K562 (cell line): ENCODE measurements around the gene LIPE. TPM values are rescaled to one million over a fixed set of nuclear protein-coding genes. Genes with fewer than 3 reads are reported as not detected.
A peak's percentile ranks its signal among the peaks of the same experiment; 100 is the strongest.

Experiments used
- ATAC-seq: fragments of 200-7000 bp; cut with Tn5 transposase; 3 replicates; pipeline ENCODE4 v1.9.1; 2020; ENCODE audit warnings: moderate library complexity
- BruUV-seq: library from RNA; stranded (reverse); fragments of 400-500 nt; replicated peaks from 2 replicates; lab custom pipeline; 2021; lab: Mats Ljungman, UMichigan
- CTCF ChIA-PET: fragments of 300-600 bp; formaldehyde crosslinking; extraction: SDS; loops from one replicate; lab custom pipeline; 2021; ENCODE audit warnings: low intra/inter-chr PET ratio; lab: Yijun Ruan, JAX
- POLR2A ChIA-PET: fragments of 300-600, 350-650 bp; sonication (Branson Sonifier 250); formaldehyde crosslinking; extraction: SDS; loops from one replicate; lab custom pipeline; 2021; ENCODE audit warnings: antibody characterized with exemption, inconsistent platforms; lab: Yijun Ruan, JAX
- DNase-seq, 4 experiments: peaks; one replicate each; pipeline versions ENCODE4 v3.0.0 to v3.0.0-alpha.2; 2011 to 2018; ENCODE audit warnings: low spot score in 3 of 4, mixed read lengths in 3 of 4; ENCODE audit errors: extremely low read depth in 1 of 4
- FAIRE-seq: peaks from 2 replicates; lab custom pipeline; 2011; peaks lifted over from hg19 to GRCh38; lab: Jason Lieb, UNC
- H2AFZ ChIP-seq: 2 replicates; pipeline ENCODE4 v1.6.0; 2011; ENCODE audit warnings: low read depth, low read length, control low read depth, inconsistent platforms
- H3K27ac ChIP-seq: fragments of 200-600 bp; 3 replicates; pipeline ENCODE4 v1.8.0; 2011; ENCODE audit warnings: low read depth, mild to moderate bottlenecking, control low read depth, inconsistent platforms, low read length, moderate library complexity, mixed read lengths; ENCODE audit errors: extremely low read depth
- H3K27me3 ChIP-seq, 2 experiments: fragments of 300-600 bp in 1 of 2; 2 replicates in 1 of 2; 3 replicates in 1 of 2; pipeline versions ENCODE4 v1.6.0 to v1.8.0; 2011; ENCODE audit warnings: inconsistent platforms in 2 of 2, low read length in 2 of 2, mild to moderate bottlenecking in 1 of 2, mixed read lengths in 1 of 2, moderate library complexity in 1 of 2; ENCODE audit not compliant: control insufficient read depth in 2 of 2, insufficient read depth in 2 of 2
- H3K36me3 ChIP-seq: fragments of 300-600 bp; 3 replicates; pipeline ENCODE4 v1.8.0; 2011; ENCODE audit warnings: mild to moderate bottlenecking, low read length, inconsistent platforms; ENCODE audit not compliant: control insufficient read depth, insufficient read depth
- H3K4me1 ChIP-seq, 2 experiments: fragments of 200-600 bp in 1 of 2; replicated peaks in 1 of 2; 2 replicates in 1 of 2; 3 replicates in 1 of 2; pipeline versions ENCODE4 v1.5.1 to v1.8.0; 2011; ENCODE audit warnings: inconsistent platforms in 2 of 2, low read length in 2 of 2, mild to moderate bottlenecking in 1 of 2, mixed read lengths in 1 of 2, moderate library complexity in 1 of 2; ENCODE audit not compliant: control insufficient read depth in 2 of 2, insufficient read depth in 2 of 2
- H3K4me2 ChIP-seq: 2 replicates; pipeline ENCODE4 v1.6.1; 2011; ENCODE audit warnings: low read length, control low read depth, inconsistent platforms, mixed read lengths; ENCODE audit not compliant: insufficient read depth
- H3K4me3 ChIP-seq: fragments of 200-600 bp; sonication (generic), shearing (Covaris generic); 2 replicates; pipeline ENCODE4 v1.5.1; 2016; ENCODE audit warnings: control low read depth, inconsistent platforms
- H3K79me2 ChIP-seq: fragments of 200-600 bp; 3 replicates; pipeline ENCODE4 v1.8.0; 2011; ENCODE audit warnings: low read length, inconsistent platforms; ENCODE audit not compliant: control insufficient read depth, insufficient read depth
- H3K9ac ChIP-seq, 2 experiments: 2 replicates each; pipeline versions ENCODE4 v1.6.0 to v1.6.1; 2011; ENCODE audit warnings: low read depth in 2 of 2, low read length in 2 of 2, control low read depth in 1 of 2, inconsistent platforms in 1 of 2, mild to moderate bottlenecking in 1 of 2, mixed read lengths in 1 of 2; ENCODE audit not compliant: insufficient read depth in 1 of 2
- H3K9me1 ChIP-seq: one replicate; pipeline ENCODE4 v1.6.0; 2011; ENCODE audit warnings: inconsistent platforms, mild to moderate bottlenecking, low read length, moderate library complexity; ENCODE audit not compliant: control insufficient read depth, insufficient read depth
- H3K9me3 ChIP-seq: replicated peaks from 2 replicates; pipeline ENCODE4 v1.5.1; 2011; ENCODE audit warnings: low read depth, low read length, inconsistent platforms; ENCODE audit not compliant: control insufficient read depth, insufficient read depth
- H4K20me1 ChIP-seq: replicated peaks from 2 replicates; pipeline ENCODE4 v1.6.1; 2011; ENCODE audit warnings: low read length, inconsistent platforms, mixed read lengths; ENCODE audit not compliant: control insufficient read depth, insufficient read depth
- CREBBP ChIP-seq: IDR thresholded peaks from one replicate; pipeline ENCODE4 v1.6.1; 2012; ENCODE audit warnings: low read depth, mild to moderate bottlenecking, control low read depth, inconsistent platforms, low read length
- MTA1 ChIP-seq: fragments of 450-650 bp; IDR thresholded peaks from 2 replicates; pipeline ENCODE4 v1.6.1; 2017; ENCODE audit warnings: borderline replicate concordance
- SOX6 ChIP-seq: fragments of 450-650 bp; IDR thresholded peaks from 2 replicates; pipeline ENCODE4 v1.6.1; 2014; ENCODE audit warnings: mild to moderate bottlenecking
- STAT5A ChIP-seq: IDR thresholded peaks from 2 replicates; pipeline ENCODE4 v1.6.1; 2012; ENCODE audit warnings: low read length, inconsistent platforms, borderline replicate concordance
- ZC3H4 ChIP-seq: sonication (generic); formaldehyde crosslinking; IDR thresholded peaks from 2 replicates; pipeline ENCODE4 v1.9.0; 2021; ENCODE audit warnings: missing genetic modification reagents, borderline replicate concordance
- ZFP1 ChIP-seq: fragments of 450-650 bp; formaldehyde crosslinking; IDR thresholded peaks from 2 replicates; pipeline ENCODE4 v1.4.0; 2020; ENCODE audit warnings: mild to moderate bottlenecking, mixed read lengths
- ZNF143 ChIP-seq: sonication (generic); formaldehyde crosslinking; IDR thresholded peaks from 2 replicates; pipeline ENCODE4 v1.9.0; 2022; ENCODE audit warnings: mild to moderate bottlenecking, missing genetic modification reagents
- ZNF282 ChIP-seq: sonication (generic); formaldehyde crosslinking; IDR thresholded peaks from 2 replicates; pipeline ENCODE4 v1.8.1; 2023; ENCODE audit warnings: missing genetic modification reagents
- ZNF561 ChIP-seq: fragments of 450-650 bp; formaldehyde crosslinking; conservative IDR thresholded peaks from 2 replicates; pipeline ENCODE4 v1.4.0; 2020; ENCODE audit warnings: mild to moderate bottlenecking, moderate library complexity
- WGBS: fragments of 100-300 bp; shearing (Covaris generic); methylation state at CpG from one replicate; pipeline ENCODE4 v1.1.6; 2016; ENCODE audit warnings: low coverage, mixed read lengths; ENCODE audit not compliant: insufficient coverage; ENCODE audit errors: missing lambda C conversion rate; 5-methylcytosine and 5-hydroxymethylcytosine counted together
- in situ Hi-C: fragments of 300-500 bp; cut with MboI; formaldehyde crosslinking; loops from 4 replicates; pipeline ENCODE4 v1.15.0; 2018; ENCODE audit warnings: inconsistent platforms, mixed read lengths
- intact Hi-C: fragments of 100-400 bp; cut with micrococcal nuclease; formaldehyde crosslinking; loops from 2 replicates; pipeline ENCODE4 v1.14.2; 2022
- polyA plus RNA-seq, 8 experiments: library from polyadenylated mRNA; depleted of rRNA in 4 of 8; stranded (reverse) in 5 of 8; unstranded in 3 of 8; fragments of >200 nt; fragmentation: Nextera tagmentation in 2 of 8; fragmentation: Illumina TruSeq in 1 of 8; extraction: Ambion mirVana in 2 of 8; extraction: Trizol in 1 of 8; gene quantifications; 2 replicates each; pipeline versions ENCODE4 v1.2.1 to v1.2.3, GENCODE V29; 2011 to 2014; ENCODE audit warnings: inconsistent platforms in 1 of 8, missing spikeins in 1 of 8
- total RNA-seq, 7 experiments: library from RNA; depleted of rRNA in 6 of 7; stranded (reverse); fragments of >200 nt in 6 of 7; fragmentation: Illumina TruSeq in 2 of 7; extraction: Trizol in 2 of 7; gene quantifications; 2 replicates each; pipeline versions ENCODE4 v1.2.1 to v1.2.3, GENCODE V29; 2011 to 2021; ENCODE audit warnings: low replicate concordance in 1 of 7
- TF ChIP-seq, protein P1 (sequence below): fragments of 200-600 bp; sonication (generic); IDR thresholded peaks from one replicate; pipeline ENCODE4 v1.6.1; 2012; ENCODE audit warnings: mild to moderate bottlenecking, low read depth, low read length, inconsistent platforms
- TF ChIP-seq, protein P2 (sequence below): fragments of 450-650 bp; formaldehyde crosslinking; IDR thresholded peaks from 2 replicates; pipeline ENCODE4 v1.4.0; 2020; ENCODE audit warnings: mild to moderate bottlenecking, moderate library complexity

The LIPE gene
- total and polyA plus RNA-seq, 9 of the 15 experiments (the other 6 are each of a cell fraction or from before 2014, with no cell fraction given) = 0.22 TPM; not detected in 8

DNA sequence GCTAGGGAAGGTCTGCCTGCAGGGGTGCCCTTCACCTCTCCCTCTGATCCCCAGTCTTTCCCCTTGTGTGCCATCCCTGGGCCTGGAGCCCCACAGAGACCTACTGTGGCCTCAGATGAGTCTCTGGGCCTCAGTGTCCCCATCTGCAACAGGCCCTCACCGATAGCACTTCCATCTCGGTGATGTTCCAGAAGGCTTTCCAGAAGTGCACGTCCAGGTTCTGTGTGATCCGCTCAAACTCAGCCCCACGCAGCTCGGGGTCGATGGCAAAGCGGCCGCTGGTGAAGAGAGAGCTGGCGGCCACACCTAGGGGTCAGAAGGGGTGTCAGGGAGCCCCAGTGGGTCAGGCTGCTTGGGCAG, 19.4 kb downstream of the LIPE start:
- Histone ChIP-seq H4K20me1 (peaks cover 34% of the 10 kb centered on the region), H3K9me1 (no peaks in the 10 kb centered on the region), H3K4me1 (peaks cover 0 to 43% of the 10 kb centered on the region in 2 experiments; a peak in 2 of 5 replicates), H3K27ac (no peak overlapping the region), H3K36me3 (no peaks in the 10 kb centered on the region), H3K9ac (peak overlapping the region in 1 of 2 experiments; percentile 19; a peak in 1 of 4 replicates), H3K4me2 (no peak overlapping the region), H3K9me3 (no peaks in the 10 kb centered on the region), H3K4me3 (no peak overlapping the region), H2AFZ (no peak overlapping the region), H3K79me2 (no peaks in the 10 kb centered on the region), H3K27me3 (peaks cover 0 to 7% of the 10 kb centered on the region in 2 experiments; a peak in 3 of 5 replicates)
- ATAC-seq = no peak
- FAIRE-seq = no peak
- in situ Hi-C loops (no loop called here), intact Hi-C loops (no loop called here)
- DNase-seq = no peak
- CTCF ChIA-PET = no interaction called here
- POLR2A ChIA-PET = interaction anchor here (1.3 kb wide), 1 partner anchor 11 kb away, joined by 13 read pairs; no protein-coding TSS in a partner anchor
- no TSS peak for BruUV-seq
- 37% methylated on average over 8 of the region's 10 CpGs for WGBS
- TF ChIP-seq ZNF561 (CRISPR knock-in tag) = no peak
- TF ChIP-seq CREBBP = no peak
- TF ChIP-seq, protein P1, sequence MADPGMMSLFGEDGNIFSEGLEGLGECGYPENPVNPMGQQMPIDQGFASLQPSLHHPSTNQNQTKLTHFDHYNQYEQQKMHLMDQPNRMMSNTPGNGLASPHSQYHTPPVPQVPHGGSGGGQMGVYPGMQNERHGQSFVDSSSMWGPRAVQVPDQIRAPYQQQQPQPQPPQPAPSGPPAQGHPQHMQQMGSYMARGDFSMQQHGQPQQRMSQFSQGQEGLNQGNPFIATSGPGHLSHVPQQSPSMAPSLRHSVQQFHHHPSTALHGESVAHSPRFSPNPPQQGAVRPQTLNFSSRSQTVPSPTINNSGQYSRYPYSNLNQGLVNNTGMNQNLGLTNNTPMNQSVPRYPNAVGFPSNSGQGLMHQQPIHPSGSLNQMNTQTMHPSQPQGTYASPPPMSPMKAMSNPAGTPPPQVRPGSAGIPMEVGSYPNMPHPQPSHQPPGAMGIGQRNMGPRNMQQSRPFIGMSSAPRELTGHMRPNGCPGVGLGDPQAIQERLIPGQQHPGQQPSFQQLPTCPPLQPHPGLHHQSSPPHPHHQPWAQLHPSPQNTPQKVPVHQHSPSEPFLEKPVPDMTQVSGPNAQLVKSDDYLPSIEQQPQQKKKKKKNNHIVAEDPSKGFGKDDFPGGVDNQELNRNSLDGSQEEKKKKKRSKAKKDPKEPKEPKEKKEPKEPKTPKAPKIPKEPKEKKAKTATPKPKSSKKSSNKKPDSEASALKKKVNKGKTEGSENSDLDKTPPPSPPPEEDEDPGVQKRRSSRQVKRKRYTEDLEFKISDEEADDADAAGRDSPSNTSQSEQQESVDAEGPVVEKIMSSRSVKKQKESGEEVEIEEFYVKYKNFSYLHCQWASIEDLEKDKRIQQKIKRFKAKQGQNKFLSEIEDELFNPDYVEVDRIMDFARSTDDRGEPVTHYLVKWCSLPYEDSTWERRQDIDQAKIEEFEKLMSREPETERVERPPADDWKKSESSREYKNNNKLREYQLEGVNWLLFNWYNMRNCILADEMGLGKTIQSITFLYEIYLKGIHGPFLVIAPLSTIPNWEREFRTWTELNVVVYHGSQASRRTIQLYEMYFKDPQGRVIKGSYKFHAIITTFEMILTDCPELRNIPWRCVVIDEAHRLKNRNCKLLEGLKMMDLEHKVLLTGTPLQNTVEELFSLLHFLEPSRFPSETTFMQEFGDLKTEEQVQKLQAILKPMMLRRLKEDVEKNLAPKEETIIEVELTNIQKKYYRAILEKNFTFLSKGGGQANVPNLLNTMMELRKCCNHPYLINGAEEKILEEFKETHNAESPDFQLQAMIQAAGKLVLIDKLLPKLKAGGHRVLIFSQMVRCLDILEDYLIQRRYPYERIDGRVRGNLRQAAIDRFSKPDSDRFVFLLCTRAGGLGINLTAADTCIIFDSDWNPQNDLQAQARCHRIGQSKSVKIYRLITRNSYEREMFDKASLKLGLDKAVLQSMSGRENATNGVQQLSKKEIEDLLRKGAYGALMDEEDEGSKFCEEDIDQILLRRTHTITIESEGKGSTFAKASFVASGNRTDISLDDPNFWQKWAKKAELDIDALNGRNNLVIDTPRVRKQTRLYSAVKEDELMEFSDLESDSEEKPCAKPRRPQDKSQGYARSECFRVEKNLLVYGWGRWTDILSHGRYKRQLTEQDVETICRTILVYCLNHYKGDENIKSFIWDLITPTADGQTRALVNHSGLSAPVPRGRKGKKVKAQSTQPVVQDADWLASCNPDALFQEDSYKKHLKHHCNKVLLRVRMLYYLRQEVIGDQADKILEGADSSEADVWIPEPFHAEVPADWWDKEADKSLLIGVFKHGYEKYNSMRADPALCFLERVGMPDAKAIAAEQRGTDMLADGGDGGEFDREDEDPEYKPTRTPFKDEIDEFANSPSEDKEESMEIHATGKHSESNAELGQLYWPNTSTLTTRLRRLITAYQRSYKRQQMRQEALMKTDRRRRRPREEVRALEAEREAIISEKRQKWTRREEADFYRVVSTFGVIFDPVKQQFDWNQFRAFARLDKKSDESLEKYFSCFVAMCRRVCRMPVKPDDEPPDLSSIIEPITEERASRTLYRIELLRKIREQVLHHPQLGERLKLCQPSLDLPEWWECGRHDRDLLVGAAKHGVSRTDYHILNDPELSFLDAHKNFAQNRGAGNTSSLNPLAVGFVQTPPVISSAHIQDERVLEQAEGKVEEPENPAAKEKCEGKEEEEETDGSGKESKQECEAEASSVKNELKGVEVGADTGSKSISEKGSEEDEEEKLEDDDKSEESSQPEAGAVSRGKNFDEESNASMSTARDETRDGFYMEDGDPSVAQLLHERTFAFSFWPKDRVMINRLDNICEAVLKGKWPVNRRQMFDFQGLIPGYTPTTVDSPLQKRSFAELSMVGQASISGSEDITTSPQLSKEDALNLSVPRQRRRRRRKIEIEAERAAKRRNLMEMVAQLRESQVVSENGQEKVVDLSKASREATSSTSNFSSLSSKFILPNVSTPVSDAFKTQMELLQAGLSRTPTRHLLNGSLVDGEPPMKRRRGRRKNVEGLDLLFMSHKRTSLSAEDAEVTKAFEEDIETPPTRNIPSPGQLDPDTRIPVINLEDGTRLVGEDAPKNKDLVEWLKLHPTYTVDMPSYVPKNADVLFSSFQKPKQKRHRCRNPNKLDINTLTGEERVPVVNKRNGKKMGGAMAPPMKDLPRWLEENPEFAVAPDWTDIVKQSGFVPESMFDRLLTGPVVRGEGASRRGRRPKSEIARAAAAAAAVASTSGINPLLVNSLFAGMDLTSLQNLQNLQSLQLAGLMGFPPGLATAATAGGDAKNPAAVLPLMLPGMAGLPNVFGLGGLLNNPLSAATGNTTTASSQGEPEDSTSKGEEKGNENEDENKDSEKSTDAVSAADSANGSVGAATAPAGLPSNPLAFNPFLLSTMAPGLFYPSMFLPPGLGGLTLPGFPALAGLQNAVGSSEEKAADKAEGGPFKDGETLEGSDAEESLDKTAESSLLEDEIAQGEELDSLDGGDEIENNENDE = no peak
- no peak for TF ChIP-seq ZNF143
- no peak for TF ChIP-seq ZNF282 (CRISPR knock-in tag)
- TF ChIP-seq STAT5A = no peak
- no peak for TF ChIP-seq ZC3H4 (CRISPR knock-in tag)
- TF ChIP-seq MTA1 = no peak
- TF ChIP-seq SOX6 = no peak
- no peak for TF ChIP-seq ZFP1 (CRISPR knock-in tag)
- TF ChIP-seq, protein P2, sequence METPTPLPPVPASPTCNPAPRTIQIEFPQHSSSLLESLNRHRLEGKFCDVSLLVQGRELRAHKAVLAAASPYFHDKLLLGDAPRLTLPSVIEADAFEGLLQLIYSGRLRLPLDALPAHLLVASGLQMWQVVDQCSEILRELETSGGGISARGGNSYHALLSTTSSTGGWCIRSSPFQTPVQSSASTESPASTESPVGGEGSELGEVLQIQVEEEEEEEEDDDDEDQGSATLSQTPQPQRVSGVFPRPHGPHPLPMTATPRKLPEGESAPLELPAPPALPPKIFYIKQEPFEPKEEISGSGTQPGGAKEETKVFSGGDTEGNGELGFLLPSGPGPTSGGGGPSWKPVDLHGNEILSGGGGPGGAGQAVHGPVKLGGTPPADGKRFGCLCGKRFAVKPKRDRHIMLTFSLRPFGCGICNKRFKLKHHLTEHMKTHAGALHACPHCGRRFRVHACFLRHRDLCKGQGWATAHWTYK (CRISPR knock-in tag) = no peak
